Lung microvascular endothelial cell (primary cell): ENCODE results near the gene ATF5. TPM values are rescaled to one million over a fixed set of nuclear protein-coding genes. Genes with fewer than 3 reads are reported as not detected.

Experiments
- DNase-seq, 2 donors: peaks; one replicate each; pipeline versions ENCODE4 v3.0.0 to v3.0.0-alpha.2; 2010; ENCODE audit warnings: low read depth in 2 of 2
- total RNA-seq: library from RNA; depleted of rRNA; stranded (reverse); fragments of >200 nt; gene quantifications from 2 replicates; pipeline ENCODE4 v1.2.1, GENCODE V29; 2014

The ATF5 gene
- total RNA-seq, 1 donor from 2014 or later = 3.4 TPM

GRCh38 chr19:49973987-49974386, 45.0 kb downstream of the ATF5 start:
- no peak for DNase-seq

GRCh38 chr19:49975051-49975450, 46.0 kb downstream of the ATF5 start:
- no peak for DNase-seq

GRCh38 chr19:49976496-49976895, 47.5 kb downstream of the ATF5 start:
- no peak for DNase-seq

- no peak for DNase-seq
Measured at GRCh38 chr19:49977076-49977475, 48.1 kb downstream of the ATF5 start.

- DNase-seq = no peak
Measured at GRCh38 chr19:49977881-49978280, 48.9 kb downstream of the ATF5 start.

- no peak for DNase-seq
Measured at GRCh38 chr19:49978324-49978723, 49.3 kb downstream of the ATF5 start.

- DNase-seq = no peak
Measured at GRCh38 chr19:49981603-49982593, 52.9 kb downstream of the ATF5 start.

Other genes with a start within 250 kb of the ATF5 start
- 0.22 and 0.40 TPM in 2 replicates for gene ADM5, start 239.6 kb upstream of the ATF5 start, total RNA-seq
- 14.1 and 14.4 TPM in 2 replicates for gene CPT1C, start 238.1 kb upstream of the ATF5 start, total RNA-seq
- under 0.01 TPM in 2 replicates for gene TSKS, start 165.9 kb upstream of the ATF5 start, total RNA-seq
- gene AP2A1, start 162.2 kb upstream of the ATF5 start, total RNA-seq = 37.1 and 41.6 TPM in 2 replicates
- gene FUZ, start 115.9 kb upstream of the ATF5 start, total RNA-seq = 11.6 and 14.3 TPM in 2 replicates
- gene MED25, start 110.9 kb upstream of the ATF5 start, total RNA-seq = 7.6 and 9.9 TPM in 2 replicates
- gene PTOV1, start 78.0 kb upstream of the ATF5 start, total RNA-seq = 42.1 and 49.6 TPM in 2 replicates
- gene PNKP, start 61.6 kb upstream of the ATF5 start, total RNA-seq = 25.5 and 27.4 TPM in 2 replicates
- gene AKT1S1, start 51.9 kb upstream of the ATF5 start, total RNA-seq = 5.7 and 8.1 TPM in 2 replicates
- 6.1 and 8.3 TPM in 2 replicates for gene TBC1D17, start 51.5 kb upstream of the ATF5 start, total RNA-seq
- 0.40 and 1.7 TPM in 2 replicates for gene IL4I1, start 32.3 kb upstream of the ATF5 start, total RNA-seq
- gene NUP62, start 299 bp downstream of the ATF5 start, total RNA-seq = 14.4 and 18.1 TPM in 2 replicates
- gene SIGLEC11, start 32.0 kb downstream of the ATF5 start, total RNA-seq = not detected in 2 replicates
- 13.7 and 18.3 TPM in 2 replicates for gene VRK3, start 96.2 kb downstream of the ATF5 start, total RNA-seq
- gene ZNF473, start 96.8 kb downstream of the ATF5 start, total RNA-seq = 3.7 and 4.6 TPM in 2 replicates
- not detected in 2 replicates for gene IZUMO2, start 234.1 kb downstream of the ATF5 start, total RNA-seq